HG03066 (cell line): ENCODE results near the gene DPT.
A peak's percentile ranks its signal among the peaks of the same experiment; 100 is the strongest.

Source experiments
- ATAC-seq: cut with Tn5 transposase; IDR thresholded peaks from one replicate; pipeline ENCODE4 v1.9.1; 2021; ENCODE audit warnings: low read depth; ENCODE audit not compliant: unreplicated experiment

The DPT gene

GRCh38 chr1:168739908-168740307 lies 10.9 kb upstream of the DPT start:
- ATAC-seq, result no peak

GRCh38 chr1:168736520-168736919 lies 7.5 kb upstream of the DPT start:
- ATAC-seq, result no peak

- no peak for ATAC-seq
Measured at GRCh38 chr1:168735974-168736373, 7.0 kb upstream of the DPT start.

GRCh38 chr1:168734946-168735345 lies 5.9 kb upstream of the DPT start:
- ATAC-seq, result no peak

- no peak for ATAC-seq
Measured at GRCh38 chr1:168734271-168734670, 5.3 kb upstream of the DPT start.

GRCh38 chr1:168733241-168733640 lies 4.2 kb upstream of the DPT start:
- ATAC-seq, result no peak

- ATAC-seq, result no peak
Measured at GRCh38 chr1:168732736-168733135, 3.7 kb upstream of the DPT start.

- no peak for ATAC-seq
Measured at GRCh38 chr1:168731244-168731953, 2.4 kb upstream of the DPT start.

GRCh38 chr1:168729405-168729802 lies 398 bp upstream of the DPT start:
- ATAC-seq, result no peak

- ATAC-seq, result no peak
Measured at GRCh38 chr1:168726719-168727118, 2.3 kb downstream of the DPT start.

- ATAC-seq, result no peak
Measured at GRCh38 chr1:168726281-168726680, 2.7 kb downstream of the DPT start.

GRCh38 chr1:168725831-168726230 lies 3.2 kb downstream of the DPT start:
- no peak for ATAC-seq

- no peak for ATAC-seq
Measured at GRCh38 chr1:168725060-168725459, 3.9 kb downstream of the DPT start.

GRCh38 chr1:168723000-168723399 lies 6.0 kb downstream of the DPT start:
- ATAC-seq, result no peak

- no peak for ATAC-seq
Measured at GRCh38 chr1:168720839-168721238, 8.2 kb downstream of the DPT start.

- peak; percentile 84 for ATAC-seq
Measured at GRCh38 chr1:168719306-168720111, 9.5 kb downstream of the DPT start.

GRCh38 chr1:168717906-168718891 lies 10.8 kb downstream of the DPT start:
- ATAC-seq, result no peak

- no peak for ATAC-seq
Measured at GRCh38 chr1:168714012-168714411, 15.0 kb downstream of the DPT start.

- ATAC-seq, result no peak
Measured at GRCh38 chr1:168709405-168710363, 19.3 kb downstream of the DPT start.
